ENCODE data around the gene PIK3C2G. TPM values are rescaled to one million over a fixed set of nuclear protein-coding genes. Genes with fewer than 3 reads are reported as not detected.

Gene PIK3C2G
- total and polyA plus RNA-seq, 10 of the 15 experiments (the other 5 are each of a cell fraction or from before 2014, with no cell fraction given), result not detected

GRCh38 chr12:18427520-18427919, 166.2 kb downstream of the PIK3C2G start:
- DNase-seq (ENCODE audit: low read depth, low spot score) (no peak), FAIRE-seq (no peak), ATAC-seq (no peak)
- BruUV-seq (replicated peaks), result no TSS peak
- Histone ChIP-seq H3K4me2 (ENCODE audit: control insufficient read depth, insufficient read depth) (no peak overlapping the region), H3K27me3 (replicated peaks in 1 of 2; ENCODE audit: control insufficient read depth in 2 of 2, insufficient read depth in 2 of 2, low read length in 1 of 2) (no peaks in the 10 kb centered on the region), H3K4me3 (no peak overlapping the region), H2AFZ (ENCODE audit: control insufficient read depth, low read depth, low read length) (no peak overlapping the region), H3K27ac (ENCODE audit: control insufficient read depth, insufficient read depth) (no peak overlapping the region), H3K9me3 (replicated peaks; ENCODE audit: control insufficient read depth, insufficient read depth, low read length) (no peaks in the 10 kb centered on the region), H4K20me1 (ENCODE audit: control insufficient read depth, insufficient read depth) (no peaks in the 10 kb centered on the region), H3K79me2 (ENCODE audit: control insufficient read depth, insufficient read depth, low read length) (no peaks in the 10 kb centered on the region), H3K9ac (ENCODE audit: control insufficient read depth, insufficient read depth, low read length) (no peak overlapping the region), H3K36me3 (ENCODE audit: control insufficient read depth in 2 of 2, insufficient read depth in 2 of 2, low read length in 1 of 2) (no peaks in the 10 kb centered on the region), H3K4me1 (ENCODE audit: control insufficient read depth, insufficient read depth, low read length) (no peaks in the 10 kb centered on the region)
- WGBS (ENCODE audit: insufficient coverage, insufficient replicate concordance, low lambda C conversion rate, missing lambda C conversion rate), result 8% methylated on average over 3 of the region's 3 CpGs
- intact Hi-C loops (cut with micrococcal nuclease; ENCODE audit: unreplicated experiment) (no loop called here), in situ Hi-C loops (cut with MboI) (no loop called here)
- ChIA-PET RAD21 (ENCODE audit: unreplicated experiment) (interaction anchor here (0.6 kb wide), 1 partner anchor 741 kb away, joined by 3 read pairs; no protein-coding TSS in a partner anchor), SMC1A (ENCODE audit: uncharacterized antibody, unreplicated experiment) (no interaction called here), POLR2A (interaction anchor here (0.7 kb wide), 1 partner anchor 1161 kb away, joined by 3 read pairs; no protein-coding TSS in a partner anchor), CTCF (interaction anchor here (0.6 to 1.2 kb wide), 2 partner anchors 12 to 177 kb away, joined by 3 to 5 read pairs; no protein-coding TSS in a partner anchor)
- TF ChIP-seq POU2F2 (IDR thresholded peaks at IDR 0.05; ENCODE audit: borderline replicate concordance, low read depth, low read length) (no peak), PRDM15 (CRISPR knock-in tag; IDR thresholded peaks at IDR 0.05) (no peak), POLR2AphosphoS2 (IDR thresholded peaks at IDR 0.05; ENCODE audit: low read depth, low read length) (no peak), EZH2 (IDR thresholded peaks at IDR 0.05; ENCODE audit: borderline replicate concordance, control insufficient read depth, low read depth, low read length) (no peak), BCL3 (IDR thresholded peaks at IDR 0.05; ENCODE audit: borderline replicate concordance, insufficient read depth, low read depth, low read length, poor library complexity, severe bottlenecking) (no peak), RBBP5 (conservative IDR thresholded peaks at IDR 0.05) (no peak)

Data from GM12878 (cell line).